Midbrain (tissue), 1 donor: ENCODE results near the gene KDELR1.
A peak's percentile ranks its signal among the peaks of the same experiment; 100 is the strongest.

Source experiments
- DNase-seq: peaks from one replicate; lab custom pipeline; 2025; lab: John Stamatoyannopoulos, UW

KDELR1 gene

DNA sequence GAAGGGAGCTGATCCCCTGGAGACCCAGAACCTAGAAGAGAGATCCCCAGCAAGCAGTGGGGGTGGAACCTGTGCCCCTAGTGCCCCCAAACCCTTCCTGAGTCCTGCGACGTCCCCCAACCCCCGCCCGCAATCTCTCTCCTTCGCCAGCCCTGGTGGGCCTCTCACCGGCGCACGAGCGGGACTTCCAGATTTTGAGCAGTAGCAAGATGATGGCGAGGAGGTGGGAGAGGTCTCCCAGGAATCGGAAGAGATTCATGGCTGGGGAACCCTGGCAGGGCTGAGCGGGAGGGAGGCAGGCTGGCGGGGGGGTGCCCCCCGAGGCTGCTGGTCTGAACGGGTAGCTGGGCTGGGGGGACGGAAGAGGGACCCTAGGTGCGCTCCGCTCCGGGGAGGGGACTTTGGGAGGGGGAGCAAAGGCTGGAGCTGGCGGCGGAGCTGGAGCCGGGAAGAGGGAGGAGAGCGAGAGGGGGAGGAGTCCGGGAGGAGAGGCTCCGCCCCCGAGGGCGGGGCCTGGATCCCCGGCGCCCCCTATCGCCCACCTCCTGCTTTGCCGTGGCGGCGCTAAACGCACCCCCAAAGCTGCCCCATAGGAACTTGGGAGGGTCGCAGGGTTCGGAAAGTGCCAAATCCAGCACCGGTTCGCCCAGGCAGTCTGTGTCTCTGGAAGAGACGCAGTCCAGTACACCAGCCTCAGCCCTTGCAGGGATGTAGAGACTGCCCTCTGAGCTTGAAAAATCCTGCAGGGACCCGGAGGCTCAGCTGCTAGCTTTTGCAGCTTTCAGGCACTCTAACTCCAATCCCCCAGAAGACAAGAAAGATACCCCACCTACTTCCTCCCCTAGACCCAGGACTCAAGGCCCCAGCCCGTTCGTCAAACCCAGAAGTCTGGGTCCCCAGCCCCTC lies at the start of gene KDELR1:
TSS of gene KDELR1 (minus strand) at position 452 of the 906 bp plus-strand sequence. CDS start at position 259, 193 bp downstream.
- peak; percentile 87 for DNase-seq

GRCh38 chr19:48436586-48436985 lies 45.2 kb upstream of the KDELR1 start:
- no peak for DNase-seq

GRCh38 chr19:48433337-48433736 lies 42.0 kb upstream of the KDELR1 start:
- DNase-seq: no peak

GRCh38 chr19:48428670-48429069 lies 37.3 kb upstream of the KDELR1 start:
- DNase-seq: no peak

DNA sequence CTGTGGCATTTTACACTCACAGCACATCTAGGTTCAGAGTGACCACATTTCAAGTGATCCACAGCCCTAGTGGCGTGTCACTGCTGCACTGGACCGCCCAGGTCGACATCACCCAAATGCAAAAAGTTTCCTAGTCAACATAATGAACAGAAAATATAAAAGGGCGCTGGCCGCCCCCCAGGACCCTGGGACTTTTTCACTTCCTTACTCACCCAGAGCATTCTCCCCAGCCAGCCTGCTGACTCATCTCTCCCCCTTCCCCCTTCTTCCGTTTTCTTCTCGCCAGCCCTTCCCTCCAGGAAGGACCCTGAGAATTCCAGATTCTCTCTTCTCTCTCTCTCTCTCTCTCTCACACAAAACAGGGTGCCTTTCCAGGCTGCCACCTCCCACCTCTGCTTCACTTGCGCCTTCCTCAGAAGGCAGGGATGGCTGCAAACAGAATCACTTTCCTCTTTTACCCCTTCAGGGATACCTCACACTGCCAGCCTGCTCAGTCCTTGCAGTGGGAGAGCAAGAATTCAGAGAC lies 33.4 kb upstream of the KDELR1 start:
- DNase-seq: no peak

DNA sequence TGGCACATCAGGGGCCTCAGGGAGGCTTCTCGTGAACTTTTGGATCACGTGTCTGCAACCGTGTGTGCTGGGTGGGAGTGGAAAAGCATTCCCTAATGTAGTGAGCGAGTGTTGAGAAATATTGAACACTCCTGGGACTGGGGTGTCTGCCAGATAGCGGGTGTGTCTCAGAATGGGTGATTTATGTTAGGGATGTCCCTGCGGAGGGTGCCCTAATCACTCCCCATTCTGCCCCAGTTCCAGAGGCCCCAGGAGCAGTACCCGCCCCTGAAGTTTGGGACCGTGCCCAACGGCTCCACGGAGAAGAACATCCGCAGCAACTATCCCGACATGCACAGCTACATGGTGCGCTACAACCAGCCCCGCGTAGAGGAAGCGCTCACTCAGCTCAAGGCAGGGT lies 30.2 kb upstream of the KDELR1 start:
- no peak for DNase-seq

- DNase-seq: peak; percentile 26
These were observed 28.0 kb upstream of the KDELR1 start for GRCh38 chr19:48419158-48419920.

DNA sequence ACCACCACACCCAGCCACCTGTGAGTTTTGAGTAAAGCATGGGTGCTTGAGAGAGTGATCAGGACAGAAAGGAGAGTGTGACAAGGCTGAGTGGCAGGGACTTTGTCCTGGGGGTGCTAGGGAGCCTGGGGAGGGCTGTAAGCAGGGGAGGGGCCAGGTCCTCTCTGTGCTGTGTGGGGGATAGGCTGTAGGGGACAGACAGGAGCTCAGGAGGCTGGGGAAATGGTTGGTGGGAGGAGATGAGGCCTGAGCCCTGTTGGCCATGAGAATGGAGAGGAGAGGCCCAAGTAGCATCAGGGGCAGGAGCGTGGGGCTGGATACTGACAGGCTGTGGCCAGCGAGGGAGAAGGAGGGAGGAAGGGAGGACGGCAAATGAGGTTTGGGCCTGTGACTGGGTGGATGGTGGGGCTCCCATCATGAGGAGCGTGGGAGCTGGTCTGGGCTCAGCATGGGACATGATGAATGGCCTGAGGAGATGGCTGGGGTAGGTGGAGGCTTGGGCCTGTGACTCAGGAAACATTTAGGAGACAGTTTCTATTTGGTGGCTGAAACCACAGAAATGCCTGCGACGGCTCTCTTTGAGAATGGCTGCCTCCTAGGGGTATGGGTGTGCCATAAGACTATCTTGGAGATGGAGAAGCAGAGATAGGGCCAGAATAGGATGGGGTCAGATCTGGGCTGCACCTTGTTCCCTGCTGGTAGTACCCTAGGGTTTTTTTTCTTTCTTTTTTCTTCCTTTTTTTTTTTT lies 27.1 kb upstream of the KDELR1 start:
- DNase-seq: no peak

GRCh38 chr19:48417421-48417820 lies 26.1 kb upstream of the KDELR1 start:
- DNase-seq: no peak

- no peak for DNase-seq
These were observed 24.5 kb upstream of the KDELR1 start for GRCh38 chr19:48415806-48416221.

- peak; percentile 17 for DNase-seq
These were observed 24.0 kb upstream of the KDELR1 start for GRCh38 chr19:48415395-48415794.

GRCh38 chr19:48413879-48414587 lies 22.7 kb upstream of the KDELR1 start:
- DNase-seq: no peak

DNA sequence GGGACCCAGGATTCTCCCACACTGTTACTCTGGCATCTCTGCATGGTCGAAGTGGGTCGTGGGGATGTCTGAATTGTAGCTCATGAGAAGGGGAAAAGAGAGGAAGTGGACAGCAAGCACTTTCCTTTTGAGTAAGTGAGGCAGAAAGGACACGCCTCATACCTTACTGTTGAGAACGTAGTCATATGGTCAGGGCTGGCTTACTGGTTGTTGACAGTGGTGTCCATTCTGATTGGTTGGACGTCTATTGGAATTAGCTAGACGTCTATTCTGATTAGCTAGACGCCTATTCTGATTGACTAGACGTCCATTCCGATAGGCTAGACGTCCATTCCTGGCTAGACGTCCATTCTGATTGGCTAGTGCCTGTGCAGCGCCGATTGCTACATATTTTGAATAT lies 14.5 kb upstream of the KDELR1 start:
- no peak for DNase-seq

GRCh38 chr19:48405010-48405659 lies 13.8 kb upstream of the KDELR1 start:
- no peak for DNase-seq

GRCh38 chr19:48403606-48404005 lies 12.3 kb upstream of the KDELR1 start:
- no peak for DNase-seq

- DNase-seq: no peak
These were observed 9.9 kb upstream of the KDELR1 start for GRCh38 chr19:48401287-48401686.

GRCh38 chr19:48400018-48400742 lies 8.8 kb upstream of the KDELR1 start:
- DNase-seq: no peak

GRCh38 chr19:48398375-48399235 lies 7.3 kb upstream of the KDELR1 start:
- no peak for DNase-seq

DNA sequence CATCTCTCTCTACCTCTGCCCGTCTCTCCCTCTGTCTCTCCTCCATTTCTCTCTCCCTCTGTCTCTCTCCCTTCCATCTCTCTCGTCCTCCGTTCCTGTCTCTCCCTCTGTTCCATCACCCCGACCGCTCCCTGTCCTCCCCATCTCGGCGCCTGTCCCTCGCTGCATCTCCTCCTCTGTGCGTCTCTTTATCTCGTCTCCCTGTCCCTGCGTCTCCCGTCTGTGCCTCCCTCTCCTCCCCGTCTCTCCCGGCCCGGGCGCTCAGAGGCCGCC lies 6.7 kb upstream of the KDELR1 start:
- DNase-seq: no peak
